WI38 (cell line): Measurements from ENCODE around the gene PRPF39.

Source experiments
- H3K4me3 ChIP-seq: 2 replicates; pipeline ENCODE4 v1.5.1; 2011; ENCODE audit warnings: low read depth, mild to moderate bottlenecking, control low read depth, low read length
- TF ChIP-seq, protein P1 (sequence below): IDR thresholded peaks from 2 replicates; pipeline ENCODE4 v1.5.1; 2012; ENCODE audit warnings: low read depth, mild to moderate bottlenecking, control low read depth, low read length

The PRPF39 gene

GRCh38 chr14:45083976-45084722 lies at the start of gene PRPF39:
Gene PRPF39 (plus strand): TSS chr14:45084116. CDS start chr14:45095240, 11,124 bp downstream.
- TF ChIP-seq, protein P1, sequence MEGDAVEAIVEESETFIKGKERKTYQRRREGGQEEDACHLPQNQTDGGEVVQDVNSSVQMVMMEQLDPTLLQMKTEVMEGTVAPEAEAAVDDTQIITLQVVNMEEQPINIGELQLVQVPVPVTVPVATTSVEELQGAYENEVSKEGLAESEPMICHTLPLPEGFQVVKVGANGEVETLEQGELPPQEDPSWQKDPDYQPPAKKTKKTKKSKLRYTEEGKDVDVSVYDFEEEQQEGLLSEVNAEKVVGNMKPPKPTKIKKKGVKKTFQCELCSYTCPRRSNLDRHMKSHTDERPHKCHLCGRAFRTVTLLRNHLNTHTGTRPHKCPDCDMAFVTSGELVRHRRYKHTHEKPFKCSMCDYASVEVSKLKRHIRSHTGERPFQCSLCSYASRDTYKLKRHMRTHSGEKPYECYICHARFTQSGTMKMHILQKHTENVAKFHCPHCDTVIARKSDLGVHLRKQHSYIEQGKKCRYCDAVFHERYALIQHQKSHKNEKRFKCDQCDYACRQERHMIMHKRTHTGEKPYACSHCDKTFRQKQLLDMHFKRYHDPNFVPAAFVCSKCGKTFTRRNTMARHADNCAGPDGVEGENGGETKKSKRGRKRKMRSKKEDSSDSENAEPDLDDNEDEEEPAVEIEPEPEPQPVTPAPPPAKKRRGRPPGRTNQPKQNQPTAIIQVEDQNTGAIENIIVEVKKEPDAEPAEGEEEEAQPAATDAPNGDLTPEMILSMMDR, result no peak
- peak within 1 kb of the TSS; percentile 93 for H3K4me3 ChIP-seq

DNA sequence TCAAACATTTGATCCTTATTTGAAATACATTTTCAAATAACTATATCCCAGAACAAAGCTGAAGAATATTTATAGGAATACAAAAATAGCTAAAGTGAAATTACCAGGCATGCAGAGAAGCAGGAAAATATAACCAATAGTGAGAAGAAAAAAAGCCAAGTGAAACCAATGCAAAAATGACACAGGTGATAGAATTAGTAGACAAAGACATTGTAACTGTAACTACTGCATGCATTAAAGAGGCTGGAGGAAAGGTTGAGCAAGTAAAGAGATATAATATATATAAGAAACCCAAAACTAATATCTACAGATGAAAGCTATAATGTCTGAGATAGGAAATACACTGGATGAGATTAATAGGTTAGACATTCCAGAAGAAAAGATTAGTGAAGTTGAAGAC lies 49.2 kb upstream of the PRPF39 start:
- no peak overlapping the region for H3K4me3 ChIP-seq
- TF ChIP-seq, protein P1, result no peak

DNA sequence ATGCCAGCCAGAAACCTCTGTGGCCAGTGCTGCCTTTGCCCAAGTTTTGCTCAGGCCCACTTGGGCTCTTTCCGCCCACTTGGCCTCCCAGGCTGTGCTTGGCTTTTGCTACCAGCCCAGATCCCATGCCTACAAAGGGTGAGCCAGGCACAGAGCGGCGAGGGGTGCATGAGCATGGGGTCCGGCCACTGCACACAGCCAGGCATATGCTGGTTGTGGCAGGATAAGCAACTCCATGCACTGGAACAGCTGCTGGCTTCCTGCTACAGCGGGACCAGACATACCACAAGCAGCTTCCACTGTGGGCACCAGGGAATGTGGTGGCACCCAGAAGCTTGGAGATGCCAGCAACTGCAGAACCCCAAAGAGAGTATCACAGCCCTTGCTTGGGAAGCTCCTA lies 45.7 kb upstream of the PRPF39 start:
- TF ChIP-seq, protein P1, result no peak

GRCh38 chr14:45038865-45039264 lies 45.1 kb upstream of the PRPF39 start:
- H3K4me3 ChIP-seq, result no peak overlapping the region
- TF ChIP-seq, protein P1, result no peak

More for the DNA sequence above, 45.7 kb upstream of the PRPF39 start:
- no peak overlapping the region for H3K4me3 ChIP-seq

DNA sequence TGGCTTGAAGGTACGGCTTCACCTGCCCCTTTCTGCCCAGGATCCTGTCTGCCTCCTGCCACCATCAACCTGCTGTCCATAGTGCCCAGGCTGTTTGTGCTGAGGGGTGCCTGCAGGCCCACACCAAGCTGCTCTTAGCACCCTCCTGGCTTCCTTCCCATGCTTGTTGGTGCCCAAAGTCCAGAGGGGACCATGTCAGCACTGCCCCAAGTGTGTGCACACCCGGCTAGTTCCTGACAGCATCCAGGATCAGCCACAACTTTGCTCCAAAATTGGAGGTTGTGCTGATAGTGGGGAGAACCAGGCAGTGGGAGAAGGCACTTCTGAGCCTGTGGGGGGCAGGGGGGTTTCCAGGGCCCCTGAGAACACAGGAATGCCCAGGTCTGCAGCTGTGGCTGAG lies 44.5 kb upstream of the PRPF39 start:
- H3K4me3 ChIP-seq, result no peak overlapping the region
- TF ChIP-seq, protein P1, result no peak

DNA sequence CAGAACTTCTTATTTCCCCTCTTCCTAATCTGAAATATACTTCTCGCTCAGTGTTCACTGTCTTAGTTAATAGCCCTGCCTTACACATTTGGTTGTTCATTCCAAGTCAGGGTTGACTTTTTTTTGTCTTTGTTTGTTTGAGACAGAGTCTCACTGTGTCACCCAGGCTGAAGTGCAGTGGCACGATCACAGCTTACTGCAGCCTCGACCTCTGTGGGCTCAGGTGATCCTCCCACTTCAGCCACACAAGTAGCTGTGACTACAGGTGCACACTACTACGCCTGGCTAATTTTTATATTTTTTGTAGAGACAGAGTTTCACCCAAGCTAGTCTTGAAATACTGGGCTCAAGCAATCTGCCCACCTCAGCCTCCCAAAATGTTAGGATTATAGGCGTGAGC lies 42.3 kb upstream of the PRPF39 start:
- TF ChIP-seq, protein P1, result no peak
- H3K4me3 ChIP-seq, result no peak overlapping the region

- no peak overlapping the region for H3K4me3 ChIP-seq
- TF ChIP-seq, protein P1, result no peak
These were observed 39.3 kb upstream of the PRPF39 start for GRCh38 chr14:45044638-45045037.
